Measurements from ENCODE around the gene TESMIN.

Gene TESMIN

GRCh38 chr11:68759991-68760390 is 8.7 kb upstream of the TESMIN start:
- no peak for DNase-seq

GRCh38 chr11:68757711-68758110 is 6.4 kb upstream of the TESMIN start:
- no peak for DNase-seq

GRCh38 chr11:68756171-68756766 is 4.9 kb upstream of the TESMIN start:
- DNase-seq, result no peak

GRCh38 chr11:68753300-68753699 is 2.0 kb upstream of the TESMIN start:
- DNase-seq, result peak; percentile 8 to 52 (median 38)

GRCh38 chr11:68751004-68751325 is 355 bp downstream of the TESMIN start:
- no peak for DNase-seq

- no peak for DNase-seq
Observed at GRCh38 chr11:68750195-68751003, 921 bp downstream of the TESMIN start.

- DNase-seq, result no peak
Observed at GRCh38 chr11:68749229-68750123, 1.8 kb downstream of the TESMIN start.

- DNase-seq, result no peak
Observed at GRCh38 chr11:68748061-68748460, 3.3 kb downstream of the TESMIN start.

GRCh38 chr11:68743539-68743938 is 7.8 kb downstream of the TESMIN start:
- DNase-seq, result no peak

- no peak for DNase-seq
Observed at GRCh38 chr11:68741463-68741862, 9.9 kb downstream of the TESMIN start.

- DNase-seq, result no peak
Observed at GRCh38 chr11:68735646-68736045, 15.7 kb downstream of the TESMIN start.

GRCh38 chr11:68735125-68735524 is 16.2 kb downstream of the TESMIN start:
- no peak for DNase-seq

GRCh38 chr11:68734111-68734510 is 17.2 kb downstream of the TESMIN start:
- DNase-seq, result no peak

GRCh38 chr11:68727783-68728182 is 23.5 kb downstream of the TESMIN start:
- no peak for DNase-seq

GRCh38 chr11:68724293-68724692 is 27.0 kb downstream of the TESMIN start:
- DNase-seq, result no peak

- DNase-seq, result no peak
Observed at GRCh38 chr11:68722143-68722542, 29.2 kb downstream of the TESMIN start.

GRCh38 chr11:68721075-68721474 is 30.2 kb downstream of the TESMIN start:
- DNase-seq, result no peak

GRCh38 chr11:68715456-68716122 is 35.7 kb downstream of the TESMIN start:
- no peak for DNase-seq

GRCh38 chr11:68714060-68714856 is 37.1 kb downstream of the TESMIN start:
- DNase-seq, result no peak

GRCh38 chr11:68711114-68711513 is 40.2 kb downstream of the TESMIN start:
- no peak for DNase-seq

GRCh38 chr11:68710409-68710808 is 40.9 kb downstream of the TESMIN start:
- DNase-seq, result no peak

GRCh38 chr11:68709062-68709461 is 42.3 kb downstream of the TESMIN start:
- DNase-seq, result no peak
